K562 (cell line): ENCODE data around the gene SYNGR3. TPM values are rescaled to one million over a fixed set of nuclear protein-coding genes. Genes with fewer than 3 reads are reported as not detected.

Source experiments
- ARHGAP35 ChIP-seq: fragments of 450-650 bp; IDR thresholded peaks from 2 replicates; pipeline ENCODE4 v1.6.1; 2018; ENCODE audit not compliant: partially characterized antibody
- ATF1 ChIP-seq, 2 experiments: fragments of 450-650 bp in 1 of 2; IDR thresholded peaks; 2 replicates each; pipeline ENCODE4 v1.6.1; 2016; ENCODE audit warnings: missing compliant biosample characterization in 1 of 2, missing genetic modification characterization in 1 of 2
- ATF3 ChIP-seq, 2 experiments: fragments of 450-650 bp in 1 of 2; sonication (generic) in 1 of 2; formaldehyde crosslinking in 1 of 2; IDR thresholded peaks in 1 of 2; conservative IDR thresholded peaks in 1 of 2; 2 replicates each; pipeline versions ENCODE4 v1.6.1 to v1.8.1; 2016 to 2023; ENCODE audit warnings: mild to moderate bottlenecking in 2 of 2, moderate library complexity in 2 of 2, inconsistent platforms in 1 of 2, missing genetic modification reagents in 1 of 2
- GTF3C2 ChIP-seq: IDR thresholded peaks from 3 replicates; pipeline ENCODE4 v1.6.1; 2011; ENCODE audit warnings: borderline replicate concordance, mild to moderate bottlenecking, moderate library complexity; ENCODE audit not compliant: insufficient read length; ENCODE audit errors: extremely low read depth
- KDM2B ChIP-seq: fragments of 250-450 bp; sonication (Bioruptor Pico); IDR thresholded peaks from 2 replicates; pipeline ENCODE4 v1.8.0; 2021; ENCODE audit warnings: mild to moderate bottlenecking, moderate library complexity
- KLF1 ChIP-seq: fragments of 450-650 bp; IDR thresholded peaks from 2 replicates; pipeline ENCODE4 v1.6.1; 2016; ENCODE audit warnings: missing genetic modification characterization, missing compliant biosample characterization
- MEIS2 ChIP-seq: fragments of 450-650 bp; IDR thresholded peaks from 2 replicates; pipeline ENCODE4 v1.6.1; 2014; ENCODE audit warnings: mild to moderate bottlenecking; ENCODE audit not compliant: partially characterized antibody
- RFX7 ChIP-seq: fragments of 250-450 bp; sonication (Bioruptor Pico); IDR thresholded peaks from 2 replicates; pipeline ENCODE4 v1.5.1; 2021; ENCODE audit warnings: mild to moderate bottlenecking
- SMARCC2 ChIP-seq: fragments of 450-650 bp; IDR thresholded peaks from 2 replicates; pipeline ENCODE4 v1.6.1; 2017; ENCODE audit warnings: antibody characterized with exemption, moderate library complexity, mild to moderate bottlenecking, low read depth
- ZBTB33 ChIP-seq: sonication (generic); formaldehyde crosslinking; IDR thresholded peaks from 2 replicates; pipeline ENCODE4 v1.8.1; 2023; ENCODE audit warnings: mild to moderate bottlenecking, missing genetic modification reagents
- ZMIZ1 ChIP-seq, 2 experiments: fragments of 150-350 bp in 1 of 2; IDR thresholded peaks; 2 replicates each; pipeline ENCODE4 v1.6.1; 2012 to 2016; ENCODE audit warnings: low read depth in 2 of 2, low read length in 2 of 2, mild to moderate bottlenecking in 1 of 2, moderate library complexity in 1 of 2
- polyA plus RNA-seq, 8 experiments: library from polyadenylated mRNA; depleted of rRNA in 4 of 8; stranded (reverse) in 5 of 8; unstranded in 3 of 8; fragments of >200 nt; fragmentation: Nextera tagmentation in 2 of 8; fragmentation: Illumina TruSeq in 1 of 8; extraction: Ambion mirVana in 2 of 8; extraction: Trizol in 1 of 8; gene quantifications; 2 replicates each; pipeline versions ENCODE4 v1.2.1 to v1.2.3, GENCODE V29; 2011 to 2014; ENCODE audit warnings: inconsistent platforms in 1 of 8, missing spikeins in 1 of 8
- total RNA-seq, 7 experiments: library from RNA; depleted of rRNA in 6 of 7; stranded (reverse); fragments of >200 nt in 6 of 7; fragmentation: Illumina TruSeq in 2 of 7; extraction: Trizol in 2 of 7; gene quantifications; 2 replicates each; pipeline versions ENCODE4 v1.2.1 to v1.2.3, GENCODE V29; 2011 to 2021; ENCODE audit warnings: low replicate concordance in 1 of 7
- TF ChIP-seq, protein P1 (sequence below): sonication (generic); formaldehyde crosslinking; IDR thresholded peaks from 2 replicates; pipeline ENCODE4 v1.8.1; 2022; ENCODE audit warnings: missing genetic modification reagents
- TF ChIP-seq, protein P2 (sequence below): fragments of 450-650 bp; IDR thresholded peaks from 2 replicates; pipeline ENCODE4 v1.6.1; 2016

Gene SYNGR3
- total and polyA plus RNA-seq, 9 of the 15 experiments (the other 6 are each of a cell fraction or from before 2014, with no cell fraction given), result 3.7 to 69.2 (median 36.3) TPM

GRCh38 chr16:2015117-2015946 is 25.6 kb downstream of the SYNGR3 start (continued):
- no peak for TF ChIP-seq ZMIZ1 (IDR thresholded peaks at IDR 0.05; ENCODE audit: low read depth in 2 of 2, low read length in 2 of 2)
- TF ChIP-seq ARHGAP35, result no peak
- TF ChIP-seq RFX7 (CRISPR knock-in tag), result no peak
- TF ChIP-seq KDM2B (CRISPR knock-in tag), result no peak
- TF ChIP-seq, protein P1, sequence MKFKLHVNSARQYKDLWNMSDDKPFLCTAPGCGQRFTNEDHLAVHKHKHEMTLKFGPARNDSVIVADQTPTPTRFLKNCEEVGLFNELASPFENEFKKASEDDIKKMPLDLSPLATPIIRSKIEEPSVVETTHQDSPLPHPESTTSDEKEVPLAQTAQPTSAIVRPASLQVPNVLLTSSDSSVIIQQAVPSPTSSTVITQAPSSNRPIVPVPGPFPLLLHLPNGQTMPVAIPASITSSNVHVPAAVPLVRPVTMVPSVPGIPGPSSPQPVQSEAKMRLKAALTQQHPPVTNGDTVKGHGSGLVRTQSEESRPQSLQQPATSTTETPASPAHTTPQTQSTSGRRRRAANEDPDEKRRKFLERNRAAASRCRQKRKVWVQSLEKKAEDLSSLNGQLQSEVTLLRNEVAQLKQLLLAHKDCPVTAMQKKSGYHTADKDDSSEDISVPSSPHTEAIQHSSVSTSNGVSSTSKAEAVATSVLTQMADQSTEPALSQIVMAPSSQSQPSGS (CRISPR knock-in tag), result no peak
- TF ChIP-seq MEIS2, result peak; percentile 28
- TF ChIP-seq ZBTB33 (CRISPR knock-in tag), result peak; percentile 18; the same call in 1 of the 2 replicates
- TF ChIP-seq ATF1 (CRISPR knock-in tag; IDR thresholded peaks at IDR 0.05), result no peak
- 0 out of 2 replicates have a peak, but pooled peaks have one; percentile 9 for TF ChIP-seq ATF1 (tag; IDR thresholded peaks at IDR 0.05)
- no peak for TF ChIP-seq SMARCC2
- no peak for TF ChIP-seq GTF3C2
- peak; percentile 56; the same call in 1 of the 2 replicates for TF ChIP-seq KLF1
- peak; percentile 54; the same call in 1 of the 2 replicates for TF ChIP-seq ATF3 (IDR thresholded peaks at IDR 0.05)
- no peak for TF ChIP-seq ATF3 (CRISPR knock-in tag; conservative IDR thresholded peaks at IDR 0.05)
- TF ChIP-seq, protein P2, sequence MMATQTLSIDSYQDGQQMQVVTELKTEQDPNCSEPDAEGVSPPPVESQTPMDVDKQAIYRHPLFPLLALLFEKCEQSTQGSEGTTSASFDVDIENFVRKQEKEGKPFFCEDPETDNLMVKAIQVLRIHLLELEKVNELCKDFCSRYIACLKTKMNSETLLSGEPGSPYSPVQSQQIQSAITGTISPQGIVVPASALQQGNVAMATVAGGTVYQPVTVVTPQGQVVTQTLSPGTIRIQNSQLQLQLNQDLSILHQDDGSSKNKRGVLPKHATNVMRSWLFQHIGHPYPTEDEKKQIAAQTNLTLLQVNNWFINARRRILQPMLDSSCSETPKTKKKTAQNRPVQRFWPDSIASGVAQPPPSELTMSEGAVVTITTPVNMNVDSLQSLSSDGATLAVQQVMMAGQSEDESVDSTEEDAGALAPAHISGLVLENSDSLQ, result no peak
